DND-41 (cell line): ENCODE data around the gene RPL14.

ENCODE experiments used
- ATAC-seq: fragments of 200-7000 bp; cut with Tn5 transposase; 3 replicates; pipeline ENCODE4 v1.9.1; 2021; ENCODE audit warnings: low read depth; ENCODE audit not compliant: insufficient read depth
- DNase-seq: peaks from one replicate; pipeline ENCODE4 v3.0.0-alpha.2; 2020
- H2AFZ ChIP-seq: 2 replicates; pipeline ENCODE4 v1.6.0; 2012; ENCODE audit warnings: low read depth, low read length
- H3K27ac ChIP-seq: 2 replicates; pipeline ENCODE4 v1.5.1; 2012; ENCODE audit warnings: low read length, inconsistent platforms
- H3K27me3 ChIP-seq: fragments of 200-600 bp; sonication (generic); 2 replicates; pipeline ENCODE4 v1.6.0; 2012; ENCODE audit warnings: low read length, mild to moderate bottlenecking, inconsistent platforms; ENCODE audit not compliant: insufficient read depth, poor library complexity
- H3K36me3 ChIP-seq: 2 replicates; pipeline ENCODE4 v1.5.1; 2012; ENCODE audit warnings: low read length, inconsistent platforms; ENCODE audit not compliant: insufficient read depth
- H3K4me1 ChIP-seq: 2 replicates; pipeline ENCODE4 v1.5.1; 2012; ENCODE audit warnings: mild to moderate bottlenecking, low read length; ENCODE audit not compliant: insufficient read depth
- H3K4me2 ChIP-seq: 2 replicates; pipeline ENCODE4 v1.6.0; 2012; ENCODE audit warnings: mild to moderate bottlenecking, moderate library complexity, low read length, inconsistent platforms; ENCODE audit not compliant: insufficient read depth
- H3K4me3 ChIP-seq, 2 experiments: fragments of 200-600 bp in 1 of 2; shearing (Covaris generic) in 1 of 2; 2 replicates each; pipeline ENCODE4 v1.5.1; 2012 to 2016; ENCODE audit warnings: inconsistent platforms in 2 of 2, low read length in 2 of 2, mild to moderate bottlenecking in 2 of 2, low read depth in 1 of 2, moderate library complexity in 1 of 2
- H3K79me2 ChIP-seq: 2 replicates; pipeline ENCODE4 v1.6.0; 2012; ENCODE audit warnings: low read length, inconsistent platforms; ENCODE audit not compliant: insufficient read depth
- H3K9ac ChIP-seq: 2 replicates; pipeline ENCODE4 v1.6.0; 2012; ENCODE audit warnings: low read depth, mild to moderate bottlenecking, inconsistent platforms, low read length, moderate library complexity
- H3K9me3 ChIP-seq: 2 replicates; pipeline ENCODE4 v1.5.1; 2012; ENCODE audit warnings: low read length, moderate library complexity, mild to moderate bottlenecking, inconsistent platforms; ENCODE audit not compliant: insufficient read depth, severe bottlenecking
- H4K20me1 ChIP-seq: 2 replicates; pipeline ENCODE4 v1.6.0; 2012; ENCODE audit warnings: low read length; ENCODE audit not compliant: insufficient read depth
- EZH2 ChIP-seq: IDR thresholded peaks from 3 replicates; pipeline ENCODE4 v1.6.1; 2012; ENCODE audit warnings: borderline replicate concordance, low read depth, mild to moderate bottlenecking, moderate library complexity, low read length, inconsistent platforms; ENCODE audit not compliant: severe bottlenecking
- TF ChIP-seq, protein P1 (sequence below): IDR thresholded peaks from 2 replicates; pipeline ENCODE4 v1.5.1; 2012; ENCODE audit warnings: borderline replicate concordance, low read length, moderate library complexity, mild to moderate bottlenecking; ENCODE audit not compliant: poor library complexity, severe bottlenecking; ENCODE audit errors: extremely low read depth

RPL14 gene

DNA sequence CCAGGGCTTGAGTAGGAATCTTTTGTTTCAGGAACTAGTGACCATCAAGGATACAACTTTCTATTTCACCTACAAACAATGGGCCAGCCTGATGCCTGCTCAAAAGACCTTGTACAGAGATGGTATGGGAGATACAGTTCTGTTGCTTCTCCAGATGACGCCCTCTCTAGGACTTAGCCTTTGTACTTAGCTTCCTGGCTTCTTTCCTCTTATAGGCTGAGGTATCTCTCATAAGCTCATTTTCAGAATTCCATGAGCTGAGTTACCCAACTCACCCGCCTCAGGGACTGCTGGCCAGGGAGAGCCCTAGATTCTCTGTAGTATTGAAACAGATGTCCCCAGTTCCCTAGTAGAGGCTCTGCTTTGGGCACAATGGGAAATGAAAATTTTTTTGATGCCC, 40.1 kb downstream of the RPL14 start:
- Histone ChIP-seq H4K20me1 (no peaks in the 10 kb centered on the region), H3K4me3 (no peak overlapping the region), H3K79me2 (no peaks in the 10 kb centered on the region), H3K9me3 (no peaks in the 10 kb centered on the region), H2AFZ (no peak overlapping the region), H3K4me1 (no peaks in the 10 kb centered on the region), H3K27me3 (no peaks in the 10 kb centered on the region), H3K36me3 (no peaks in the 10 kb centered on the region), H3K27ac (no peak overlapping the region), H3K4me2 (no peak overlapping the region), H3K9ac (no peak overlapping the region)
- TF ChIP-seq EZH2: no peak
- TF ChIP-seq, protein P1, sequence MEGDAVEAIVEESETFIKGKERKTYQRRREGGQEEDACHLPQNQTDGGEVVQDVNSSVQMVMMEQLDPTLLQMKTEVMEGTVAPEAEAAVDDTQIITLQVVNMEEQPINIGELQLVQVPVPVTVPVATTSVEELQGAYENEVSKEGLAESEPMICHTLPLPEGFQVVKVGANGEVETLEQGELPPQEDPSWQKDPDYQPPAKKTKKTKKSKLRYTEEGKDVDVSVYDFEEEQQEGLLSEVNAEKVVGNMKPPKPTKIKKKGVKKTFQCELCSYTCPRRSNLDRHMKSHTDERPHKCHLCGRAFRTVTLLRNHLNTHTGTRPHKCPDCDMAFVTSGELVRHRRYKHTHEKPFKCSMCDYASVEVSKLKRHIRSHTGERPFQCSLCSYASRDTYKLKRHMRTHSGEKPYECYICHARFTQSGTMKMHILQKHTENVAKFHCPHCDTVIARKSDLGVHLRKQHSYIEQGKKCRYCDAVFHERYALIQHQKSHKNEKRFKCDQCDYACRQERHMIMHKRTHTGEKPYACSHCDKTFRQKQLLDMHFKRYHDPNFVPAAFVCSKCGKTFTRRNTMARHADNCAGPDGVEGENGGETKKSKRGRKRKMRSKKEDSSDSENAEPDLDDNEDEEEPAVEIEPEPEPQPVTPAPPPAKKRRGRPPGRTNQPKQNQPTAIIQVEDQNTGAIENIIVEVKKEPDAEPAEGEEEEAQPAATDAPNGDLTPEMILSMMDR: no peak
- DNase-seq (no peak), ATAC-seq (no peak)

DNA sequence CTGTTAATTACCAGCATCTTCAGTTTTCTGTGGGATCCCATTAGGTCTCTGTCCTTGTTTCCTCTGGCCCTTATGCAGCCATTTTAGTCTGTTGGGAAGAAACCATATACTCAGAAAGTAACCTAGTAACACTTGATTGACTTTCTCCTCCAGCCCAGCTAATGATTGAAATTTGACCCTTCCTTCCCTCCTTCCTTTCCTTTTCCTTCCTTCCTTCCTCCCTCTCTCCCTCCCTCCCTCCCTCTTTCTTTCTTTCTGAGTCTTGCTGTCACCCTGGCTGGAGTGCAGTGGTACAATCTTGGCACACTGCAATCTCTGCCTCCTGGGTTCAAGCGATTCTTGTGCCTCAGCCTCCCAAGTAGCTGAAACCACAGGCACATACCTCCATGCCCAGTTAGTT, 42.8 kb downstream of the RPL14 start:
- TF ChIP-seq EZH2: no peak
- TF ChIP-seq, protein P1: no peak
- no peak overlapping the region for H3K9ac ChIP-seq

DNA sequence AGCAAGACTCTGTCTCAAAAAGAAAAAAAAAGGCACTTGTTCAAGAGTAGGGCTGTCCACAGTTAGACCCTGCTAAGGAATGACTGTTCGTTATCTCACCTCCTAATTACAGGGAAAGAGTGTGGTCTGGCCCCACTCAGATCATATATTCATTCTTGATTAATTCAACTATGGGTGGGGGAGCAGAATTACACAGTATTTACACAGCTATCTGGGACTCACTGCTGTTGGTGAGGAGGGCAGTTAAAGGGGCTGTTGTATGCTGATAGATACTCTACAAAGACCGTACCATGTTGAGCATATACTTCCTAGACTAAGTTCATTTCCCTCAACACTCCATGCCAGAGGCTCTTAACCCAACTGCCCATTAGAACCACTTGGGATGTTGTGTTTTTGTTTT, 44.9 kb downstream of the RPL14 start:
- Histone ChIP-seq H3K79me2 (no peaks in the 10 kb centered on the region), H3K4me1 (peaks cover 21% of the 10 kb centered on the region), H3K4me3 (no peak overlapping the region), H3K27me3 (no peaks in the 10 kb centered on the region), H3K9ac (no peak overlapping the region), H2AFZ (no peak overlapping the region), H3K36me3 (no peaks in the 10 kb centered on the region), H3K27ac (no peak overlapping the region), H4K20me1 (no peaks in the 10 kb centered on the region), H3K9me3 (no peaks in the 10 kb centered on the region), H3K4me2 (no peak overlapping the region)
- TF ChIP-seq, protein P1: no peak
- TF ChIP-seq EZH2: no peak
- DNase-seq: no peak
- no peak for ATAC-seq

More for the DNA sequence above, 42.8 kb downstream of the RPL14 start:
- Histone ChIP-seq H3K36me3 (no peaks in the 10 kb centered on the region), H3K4me3 (no peak overlapping the region), H3K4me1 (peaks cover 2% of the 10 kb centered on the region; the same call in 1 of the 2 replicates), H3K79me2 (no peaks in the 10 kb centered on the region), H3K27me3 (no peaks in the 10 kb centered on the region), H3K9me3 (no peaks in the 10 kb centered on the region), H3K4me2 (no peak overlapping the region), H4K20me1 (no peaks in the 10 kb centered on the region), H3K27ac (no peak overlapping the region), H2AFZ (no peak overlapping the region)
- DNase-seq (no peak), ATAC-seq (no peak)
